GM03348 (cell line): ENCODE data around the gene HAUS3.
A peak's percentile ranks its signal among the peaks of the same experiment; 100 is the strongest.

Experiments used
- DNase-seq: peaks from one replicate; pipeline ENCODE4 v3.0.0; 2012; ENCODE audit warnings: low spot score

The HAUS3 gene, protein sequence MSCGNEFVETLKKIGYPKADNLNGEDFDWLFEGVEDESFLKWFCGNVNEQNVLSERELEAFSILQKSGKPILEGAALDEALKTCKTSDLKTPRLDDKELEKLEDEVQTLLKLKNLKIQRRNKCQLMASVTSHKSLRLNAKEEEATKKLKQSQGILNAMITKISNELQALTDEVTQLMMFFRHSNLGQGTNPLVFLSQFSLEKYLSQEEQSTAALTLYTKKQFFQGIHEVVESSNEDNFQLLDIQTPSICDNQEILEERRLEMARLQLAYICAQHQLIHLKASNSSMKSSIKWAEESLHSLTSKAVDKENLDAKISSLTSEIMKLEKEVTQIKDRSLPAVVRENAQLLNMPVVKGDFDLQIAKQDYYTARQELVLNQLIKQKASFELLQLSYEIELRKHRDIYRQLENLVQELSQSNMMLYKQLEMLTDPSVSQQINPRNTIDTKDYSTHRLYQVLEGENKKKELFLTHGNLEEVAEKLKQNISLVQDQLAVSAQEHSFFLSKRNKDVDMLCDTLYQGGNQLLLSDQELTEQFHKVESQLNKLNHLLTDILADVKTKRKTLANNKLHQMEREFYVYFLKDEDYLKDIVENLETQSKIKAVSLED

GRCh38 chr4:2241410-2242353, at the start of gene HAUS3, which contains the start of gene POLN:
Gene HAUS3 (minus strand): TSS chr4:2242121. CDS start chr4:2240946, 1,175 bp downstream.
Gene POLN (minus strand): TSS chr4:2242121. CDS start chr4:2229231, 12,890 bp downstream.
- peak; percentile 100 for DNase-seq

DNA sequence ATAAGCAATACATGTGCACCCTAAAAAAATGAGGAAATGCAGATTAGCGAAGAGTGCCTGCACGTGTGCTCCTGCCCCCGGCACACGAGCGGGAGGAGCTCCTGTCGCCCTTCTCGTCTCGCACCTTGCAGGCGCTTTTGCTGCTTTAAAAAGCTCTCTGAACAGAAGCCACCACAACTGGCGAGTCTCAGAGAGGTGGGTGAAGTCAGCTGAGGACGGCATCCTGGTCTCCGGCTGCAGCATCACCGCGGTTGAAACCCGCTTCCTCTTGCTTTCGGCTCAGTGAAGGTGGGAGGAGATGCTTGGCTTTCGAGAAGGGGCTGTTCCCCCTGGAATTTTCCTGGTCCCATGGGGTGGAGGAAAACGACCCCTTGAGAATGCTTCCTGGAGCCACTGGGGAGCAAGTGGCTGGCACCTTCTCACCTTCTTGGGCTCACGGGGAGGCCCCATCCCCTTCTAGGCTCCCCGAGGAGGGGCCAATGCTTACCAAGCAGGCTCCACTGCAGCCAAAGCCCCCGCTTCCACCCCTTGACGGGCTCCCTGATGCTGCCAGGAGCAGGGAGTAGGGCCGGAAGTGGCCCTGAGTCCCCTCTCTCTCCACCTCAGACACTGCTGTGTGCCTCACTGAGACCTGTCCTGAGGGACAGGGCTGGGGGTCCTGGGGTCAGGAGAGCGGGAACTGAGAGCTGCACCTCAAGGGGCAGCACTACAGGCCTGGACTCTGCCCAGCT, 49.2 kb upstream of the HAUS3 start:
- DNase-seq = no peak

- DNase-seq = no peak
Observed at GRCh38 chr4:2290488-2290887, 48.6 kb upstream of the HAUS3 start.

DNA sequence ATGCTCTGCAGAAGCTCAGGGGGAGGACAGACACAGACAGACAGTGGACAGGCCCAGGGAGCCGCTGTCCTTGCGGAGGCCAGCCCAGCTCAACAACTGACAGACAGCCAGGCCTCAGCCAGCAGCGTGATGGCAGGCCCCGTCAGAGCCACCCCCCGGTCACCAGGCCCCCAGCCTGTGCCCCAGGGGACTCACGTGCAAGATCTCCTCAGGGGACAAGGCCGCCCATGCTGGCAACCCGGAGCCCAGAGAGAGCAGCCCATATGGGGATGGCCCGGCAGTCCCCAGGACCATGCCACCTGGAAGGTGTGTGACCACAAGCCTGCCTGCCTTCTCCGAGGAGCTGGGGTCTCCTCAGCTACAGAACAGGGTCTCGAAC, 48.0 kb upstream of the HAUS3 start:
- no peak for DNase-seq

- no peak for DNase-seq
Observed at GRCh38 chr4:2289311-2289954, 47.5 kb upstream of the HAUS3 start.

- DNase-seq = no peak
Observed at GRCh38 chr4:2288051-2288541, 46.2 kb upstream of the HAUS3 start.

DNA sequence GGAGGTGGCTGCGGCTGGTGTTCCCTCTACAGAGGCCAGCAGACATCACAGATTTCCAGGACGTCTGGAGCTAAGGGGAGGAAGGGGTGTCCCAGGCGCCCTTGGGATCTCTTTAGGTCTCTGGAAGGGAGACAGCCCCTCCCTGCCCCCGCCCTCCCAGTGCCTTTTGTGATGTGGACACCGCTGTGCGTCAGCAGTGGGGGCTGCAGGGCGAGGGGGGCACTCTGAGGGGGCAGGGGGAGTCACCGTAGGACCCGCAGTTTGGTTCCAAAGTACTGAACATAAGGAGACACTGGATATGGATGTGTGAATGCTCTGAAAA, 45.6 kb upstream of the HAUS3 start:
- no peak for DNase-seq

DNA sequence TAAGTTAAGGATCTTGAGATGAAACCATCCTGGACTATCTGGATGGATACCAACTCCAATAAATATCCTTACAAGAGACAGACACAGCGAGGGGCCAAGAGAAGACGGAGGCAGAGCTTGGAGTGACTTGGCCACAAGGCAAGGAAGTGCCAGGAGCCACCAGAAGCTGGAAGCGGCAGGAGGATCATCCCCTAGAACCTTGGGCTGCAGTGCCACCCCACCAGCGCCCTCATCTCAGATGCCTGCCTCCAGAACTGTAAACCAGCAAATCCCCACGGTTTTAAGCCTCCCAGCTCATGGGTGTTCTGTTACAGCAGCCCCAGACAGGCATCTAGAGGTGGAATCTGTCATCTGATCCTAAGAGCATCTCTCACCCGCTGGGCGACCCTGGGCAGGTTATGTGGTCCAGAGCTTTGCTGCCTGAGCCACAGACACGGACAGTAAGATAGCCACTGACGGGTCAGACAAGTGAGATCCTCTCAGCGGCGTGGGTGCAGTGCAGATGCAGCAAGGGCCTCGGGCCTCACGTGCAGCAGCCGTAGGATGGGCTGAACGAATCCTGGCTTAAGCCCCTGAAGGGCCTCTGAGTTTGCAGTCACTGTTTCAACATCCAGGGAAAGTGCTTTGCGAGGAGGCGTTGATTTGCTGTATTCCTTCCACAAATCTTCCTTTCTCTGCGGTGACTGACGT, 45.1 kb upstream of the HAUS3 start:
- no peak for DNase-seq

DNA sequence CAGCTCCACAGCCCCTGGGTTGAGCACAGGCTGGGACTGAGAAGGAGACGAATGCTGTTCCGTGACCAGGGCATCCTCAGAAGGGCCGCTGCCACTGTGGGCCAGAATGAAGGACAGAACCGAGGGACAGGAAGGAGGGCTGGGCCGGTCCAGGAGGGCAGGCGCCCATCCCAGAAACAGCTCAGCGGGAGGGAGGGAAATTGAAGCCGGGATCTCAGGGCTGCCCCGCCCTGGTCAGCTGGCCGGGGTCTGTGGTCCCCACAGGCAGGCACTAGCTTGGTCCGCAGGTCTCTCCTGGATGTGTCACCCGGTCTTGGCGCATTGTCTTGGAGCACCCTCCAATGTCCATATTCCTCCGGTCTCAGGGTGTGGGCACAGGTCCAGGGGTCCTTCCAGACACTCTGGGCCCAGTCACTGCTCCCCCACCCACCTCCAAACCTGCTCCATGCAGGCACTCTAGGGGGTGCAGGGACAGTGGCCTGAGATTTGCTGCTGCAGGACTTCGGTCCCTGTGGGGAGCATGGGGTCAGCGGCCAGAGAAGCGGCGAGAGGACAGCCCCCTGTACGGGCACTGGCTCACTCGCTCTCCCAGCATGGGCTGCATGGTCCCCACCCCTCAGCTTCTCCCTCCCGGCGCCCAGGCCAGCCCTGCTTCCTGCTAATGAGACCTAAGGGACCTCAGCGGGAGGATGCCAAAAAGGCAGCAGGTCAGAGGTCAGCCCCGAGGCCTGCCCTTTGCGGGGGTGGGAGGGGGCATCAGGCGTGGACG, 43.9 kb upstream of the HAUS3 start:
- no peak for DNase-seq

- peak; percentile 65 for DNase-seq
Observed at GRCh38 chr4:2284934-2285612, 43.2 kb upstream of the HAUS3 start.

- no peak for DNase-seq
Observed at GRCh38 chr4:2284161-2284933, 42.4 kb upstream of the HAUS3 start.

DNA sequence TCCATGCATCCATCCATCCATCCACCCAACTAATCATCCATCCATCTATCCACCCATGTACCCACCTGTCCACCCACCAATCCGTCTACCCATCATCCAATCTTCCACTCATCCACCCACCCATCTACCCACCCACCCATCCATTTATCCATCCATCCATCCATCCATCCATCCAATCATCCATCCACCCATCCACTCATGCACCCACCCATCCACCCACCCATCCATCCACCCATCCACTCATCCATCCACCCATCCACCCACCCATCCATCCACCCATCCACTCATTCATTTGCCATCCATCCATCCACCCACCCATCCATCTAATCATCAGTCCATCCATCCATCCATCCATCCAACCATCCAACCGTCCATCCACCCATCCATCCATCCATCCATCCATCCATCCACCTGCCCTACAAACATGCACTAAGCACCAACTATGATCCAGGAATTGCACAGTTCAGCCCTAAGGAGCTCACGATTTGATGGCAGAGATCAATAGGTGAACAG, 41.3 kb upstream of the HAUS3 start:
- no peak for DNase-seq

DNA sequence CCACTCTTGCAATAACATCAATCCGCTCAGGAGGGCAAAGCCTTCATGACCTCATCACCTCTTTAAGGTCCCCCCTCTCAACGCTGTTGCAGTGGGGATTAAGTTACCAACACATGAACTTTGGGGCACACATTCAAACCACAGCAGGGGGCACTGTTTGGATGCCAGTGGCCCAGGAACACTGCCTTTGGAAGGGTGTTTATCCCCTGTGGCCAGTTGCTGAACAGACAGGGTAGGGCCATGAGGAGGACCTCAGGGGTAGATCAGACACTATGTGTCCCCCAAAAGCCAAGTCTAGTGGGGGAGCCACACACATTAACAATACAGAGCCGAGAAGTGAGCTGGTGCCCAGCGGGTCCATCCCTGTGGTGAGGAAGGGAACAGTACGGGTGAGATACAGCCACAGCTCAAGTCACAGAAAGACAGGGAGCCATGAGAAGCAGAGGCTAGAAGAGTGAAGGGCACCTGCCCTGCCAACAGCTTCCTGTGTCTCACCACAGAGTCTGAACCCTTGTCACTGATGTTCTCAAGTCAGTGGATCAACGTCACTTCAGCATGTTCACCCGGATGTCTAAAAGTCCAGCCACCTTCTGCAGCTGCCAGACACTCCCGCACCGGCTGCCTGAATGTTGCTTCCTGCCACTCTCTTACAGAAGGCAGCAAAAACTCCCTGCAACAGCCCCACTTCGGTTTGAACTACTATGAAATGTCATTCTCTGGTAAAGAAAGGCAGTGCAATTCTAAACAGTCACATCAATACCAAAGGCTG, 39.8 kb upstream of the HAUS3 start:
- no peak for DNase-seq

DNA sequence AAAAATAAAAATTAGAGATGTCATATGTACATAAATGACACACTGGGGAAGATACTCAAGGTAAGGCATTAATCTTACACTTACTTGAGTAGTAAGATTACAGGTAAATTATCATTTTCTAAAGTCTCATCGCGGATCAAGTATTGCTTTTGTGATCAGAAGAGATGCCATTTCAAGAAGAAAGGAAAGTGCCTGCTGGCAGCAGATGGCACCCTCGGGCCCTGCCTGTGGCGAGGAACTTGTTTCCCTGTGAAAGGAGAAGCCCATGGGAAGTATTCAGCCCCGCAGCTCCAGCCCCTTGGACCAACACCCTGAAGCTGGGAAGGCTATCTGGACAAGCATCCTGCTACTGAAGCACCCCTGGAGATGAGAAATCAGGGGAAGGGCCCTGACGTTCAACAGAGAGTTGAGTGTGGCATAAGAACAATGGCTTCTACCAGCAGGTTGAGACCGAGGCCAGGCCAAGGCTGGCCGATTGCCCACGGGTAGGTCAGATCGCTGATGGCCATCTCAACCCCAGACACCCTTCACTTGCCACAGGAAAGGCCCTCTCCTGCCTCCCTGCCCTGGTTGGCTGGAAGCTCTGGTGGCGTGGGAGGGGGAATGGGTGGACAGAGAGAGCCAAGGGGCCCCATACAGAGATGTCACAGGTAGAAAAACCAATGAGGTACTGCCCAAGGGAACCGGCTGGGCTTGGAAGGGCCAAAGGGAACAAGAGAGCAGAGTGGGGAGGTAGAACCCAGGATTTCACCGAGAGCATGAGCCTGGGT, 38.8 kb upstream of the HAUS3 start:
- no peak for DNase-seq

GRCh38 chr4:2277956-2278355, 36.0 kb upstream of the HAUS3 start:
- no peak for DNase-seq

- DNase-seq = no peak
Observed at GRCh38 chr4:2276581-2277325, 34.8 kb upstream of the HAUS3 start.
